Suppressor macrophage treated with lipopolysaccharide for 1 hour (primary cell): Measurements from ENCODE around the gene ACKR1.
A peak's percentile ranks its signal among the peaks of the same experiment; 100 is the strongest.

Experiments
- DNase-seq, 3 donors: peaks; one replicate each; pipeline ENCODE4 v3.0.0-alpha.2; 2020 to 2022

The ACKR1 gene

DNA sequence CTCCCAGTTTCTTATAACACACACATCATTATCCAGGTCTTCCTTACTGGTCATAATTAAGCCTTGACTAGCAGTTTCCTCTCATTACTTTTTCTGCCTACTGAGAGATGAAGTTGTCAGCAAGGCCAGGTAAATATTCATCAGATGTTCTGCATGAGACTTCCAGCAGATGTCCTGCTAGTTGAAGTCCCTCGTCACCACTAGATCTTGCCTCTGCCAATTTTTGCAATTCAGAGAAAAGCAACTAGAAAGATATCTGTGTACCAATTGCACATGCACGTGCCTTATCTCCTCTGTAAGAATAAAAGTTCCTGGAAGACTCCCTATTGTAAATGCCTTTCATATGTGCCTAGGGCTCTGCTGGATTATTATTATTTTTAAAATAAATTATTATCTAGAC lies 18.3 kb downstream of the ACKR1 start:
- DNase-seq = no peak

DNA sequence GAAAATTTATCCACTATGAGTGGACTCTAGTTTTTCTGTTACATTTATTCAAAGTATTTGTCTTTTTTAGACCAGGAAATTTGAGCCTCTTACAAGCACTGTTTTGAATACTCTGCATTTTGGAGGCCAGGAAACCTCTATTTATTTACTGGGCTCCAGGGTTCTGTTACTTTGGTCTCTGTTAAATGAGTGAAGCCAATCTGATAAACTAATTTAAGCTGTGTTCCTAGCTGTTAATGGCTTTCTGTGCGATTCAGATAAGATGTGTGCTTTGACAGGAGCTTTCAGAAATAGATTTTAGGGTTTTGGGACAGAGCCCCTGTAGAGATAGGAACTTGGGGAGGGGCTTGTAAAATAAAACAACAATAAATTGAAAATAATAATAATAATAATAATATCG lies 23.9 kb downstream of the ACKR1 start:
- no peak for DNase-seq

DNA sequence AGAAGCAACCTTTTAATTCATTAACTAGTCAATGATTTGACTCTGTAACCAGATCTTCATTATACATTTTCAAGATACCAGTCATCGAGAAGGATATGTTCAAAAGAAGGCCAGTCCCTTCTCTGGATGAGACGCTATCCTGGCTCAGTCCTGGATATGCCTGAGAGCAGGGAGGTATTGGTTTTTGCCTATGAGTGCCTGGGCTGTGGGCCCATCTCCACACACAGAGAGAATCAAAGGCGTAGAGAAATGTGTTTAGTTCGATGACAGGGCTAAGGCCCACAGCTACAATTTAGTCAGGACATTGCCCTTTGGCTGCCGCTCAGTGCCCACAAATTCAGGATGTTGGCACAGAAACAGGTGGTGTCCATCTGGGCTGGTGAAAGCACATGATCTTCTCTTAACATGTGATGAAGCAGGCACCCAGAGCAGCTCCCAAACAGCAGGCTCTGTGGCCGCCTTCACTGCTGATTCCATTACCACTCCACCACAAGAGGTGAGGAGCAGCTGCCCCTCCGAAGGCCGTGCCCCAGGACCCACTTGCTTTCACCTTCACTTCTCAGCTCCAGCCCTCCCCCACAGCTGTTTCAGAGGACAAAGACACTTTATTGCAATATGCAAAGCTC lies 24.7 kb downstream of the ACKR1 start:
- DNase-seq = no peak

DNA sequence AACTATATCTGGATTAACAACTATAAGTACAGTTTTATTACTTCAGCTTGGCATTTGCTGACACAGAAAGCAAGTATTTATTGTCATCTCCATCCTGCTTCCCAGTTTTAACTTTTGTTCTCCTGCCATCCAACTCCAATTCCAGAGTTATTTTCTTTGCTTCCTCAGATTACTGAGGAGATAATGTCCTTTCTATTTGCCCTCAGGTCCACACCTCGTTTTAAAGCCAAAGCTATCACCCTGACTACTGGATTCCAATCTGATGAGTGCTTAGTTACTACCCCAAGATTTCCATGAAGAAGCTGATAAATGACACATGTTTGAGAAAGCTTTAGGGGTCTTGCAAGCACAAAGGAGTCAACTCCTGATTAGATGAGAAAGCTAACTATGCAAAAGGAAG lies 25.2 kb downstream of the ACKR1 start:
- no peak for DNase-seq

DNA sequence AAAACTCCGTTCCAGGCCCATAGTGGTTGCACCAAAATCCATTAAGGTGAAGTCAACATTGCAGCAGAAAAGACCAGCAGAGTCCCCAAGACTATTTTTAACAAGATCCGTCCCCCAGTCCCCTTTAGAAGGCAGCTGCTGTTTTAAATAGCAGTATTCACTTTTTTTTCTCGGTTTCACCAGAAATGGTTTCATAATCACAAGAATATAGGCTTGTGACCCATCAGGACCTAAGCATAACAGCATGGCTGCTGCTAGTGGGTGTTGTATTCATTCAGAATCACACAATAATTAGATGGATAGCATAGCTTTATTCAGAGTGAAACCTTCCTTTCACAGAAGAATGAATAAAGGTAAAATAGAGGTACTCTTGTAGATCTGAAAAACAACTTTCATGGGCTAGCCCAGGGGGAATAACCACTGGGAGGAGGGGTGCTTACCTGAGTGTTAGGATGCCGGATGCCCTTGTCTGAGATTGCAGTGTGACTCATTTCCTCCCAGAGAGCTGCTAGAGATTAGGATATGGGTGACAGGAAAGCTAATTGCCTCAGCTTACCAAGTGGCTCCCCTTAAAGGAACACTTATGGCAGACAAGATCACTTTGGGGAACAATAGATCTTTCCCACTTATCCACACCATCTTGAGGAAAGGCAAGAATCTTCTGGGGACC lies 35.0 kb downstream of the ACKR1 start:
- DNase-seq = no peak

DNA sequence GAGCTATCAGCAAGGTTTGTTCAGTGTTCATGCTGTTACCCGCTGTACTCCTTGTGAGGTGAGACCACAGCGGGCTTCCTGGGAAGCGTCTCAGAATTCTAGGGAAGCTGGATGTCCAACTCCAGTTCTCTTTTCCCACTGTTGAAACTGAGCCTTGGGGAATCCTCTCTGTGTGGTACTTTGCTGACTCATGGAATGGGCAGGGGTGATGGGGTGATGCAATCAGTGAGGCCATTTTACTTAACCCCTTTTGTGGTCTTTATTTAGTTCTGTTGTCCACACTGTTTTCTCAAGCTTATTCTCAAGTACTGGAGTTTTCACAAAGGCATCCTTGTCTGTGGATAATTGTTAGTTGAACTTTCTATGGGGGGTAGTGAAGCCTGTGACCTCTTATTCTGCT lies 42.6 kb downstream of the ACKR1 start:
- DNase-seq = no peak

DNA sequence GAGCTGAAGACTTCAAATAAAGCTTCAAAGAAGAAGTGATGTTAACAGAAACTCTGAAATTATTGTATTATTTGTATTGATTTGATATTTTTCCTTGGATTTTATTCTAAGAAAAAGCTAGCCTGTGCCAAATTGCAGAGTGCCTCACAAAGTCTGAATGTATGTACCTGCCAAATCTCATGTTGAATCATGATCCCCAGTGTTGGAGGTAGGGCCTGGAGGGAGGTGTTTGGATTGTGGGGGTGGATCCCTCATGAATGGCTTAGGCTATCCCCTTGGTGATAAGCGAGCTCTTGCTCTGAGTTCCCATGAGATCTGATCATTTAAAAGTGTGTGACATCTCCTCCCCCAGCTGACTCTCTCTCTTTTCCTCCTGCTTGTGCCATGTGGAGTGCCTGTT lies 43.6 kb downstream of the ACKR1 start:
- no peak for DNase-seq

DNA sequence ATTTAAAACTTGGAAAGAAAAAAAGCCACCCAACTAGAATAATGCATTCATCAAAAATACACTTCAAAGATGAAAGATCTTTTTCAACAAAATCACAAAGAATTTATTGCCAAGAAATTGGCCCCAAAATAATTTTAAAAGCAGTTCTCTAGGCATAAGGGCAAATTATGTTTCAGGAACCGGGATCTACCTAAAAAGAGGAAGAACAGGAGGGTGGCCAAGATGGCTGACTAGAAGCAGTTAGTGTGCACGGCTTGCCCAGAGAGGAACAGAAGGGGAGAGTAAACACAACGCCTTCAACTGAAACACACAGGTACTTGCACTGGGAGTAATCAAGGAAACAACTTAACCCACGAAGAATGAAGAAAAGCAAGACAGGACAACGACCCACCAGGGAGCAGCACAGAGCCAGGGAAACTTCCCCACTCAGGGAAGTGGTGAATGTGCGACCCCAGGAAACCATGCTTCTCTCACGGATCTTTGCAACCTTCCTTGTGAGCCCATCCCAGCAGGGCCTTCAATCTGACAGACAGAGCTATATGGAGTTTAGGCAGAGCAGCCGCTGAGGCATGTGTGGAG lies 46.1 kb downstream of the ACKR1 start:
- DNase-seq = peak in 2 of 3 donors; percentile 17 to 19
